Measurements from ENCODE around the gene ACER1.
"Not testable (repeated sequence)": the region's sequence is repeated elsewhere in the genome, so short reads cannot be mapped to it uniquely, and the experiment has no call there.

Gene ACER1

GRCh38 chr19:6373096-6373812 is 39.8 kb upstream of the ACER1 start:
- H3K4me3 ChIP-seq (ENCODE audit: low read depth, low read length) = peak overlapping the region; percentile 57
- peak; percentile 94 for DNase-seq (ENCODE audit: low read depth)
- peak; percentile 55 for TF ChIP-seq MAX (IDR thresholded peaks at IDR 0.05; ENCODE audit: low read depth, low read length)
- no peak for TF ChIP-seq CTCF (IDR thresholded peaks at IDR 0.05; ENCODE audit: low read depth, low read length)
- peak; percentile 22 for TF ChIP-seq POLR2A (IDR thresholded peaks at IDR 0.05; ENCODE audit: extremely low read depth, insufficient read length)
- TF ChIP-seq MYC (IDR thresholded peaks at IDR 0.05; ENCODE audit: low read depth, low read length) = peak; percentile 60; the same call in 1 of the 2 replicates

GRCh38 chr19:6372594-6373095 is 39.2 kb upstream of the ACER1 start, which contains the start of gene ALKBH7:
TSS of gene ALKBH7 (plus strand) at chr19:6372794. CDS start at chr19:6372821, 27 bp downstream.
- peak; percentile 98 for DNase-seq (ENCODE audit: low read depth)
- TF ChIP-seq MYC (IDR thresholded peaks at IDR 0.05; ENCODE audit: low read depth, low read length) = no peak
- TF ChIP-seq POLR2A (IDR thresholded peaks at IDR 0.05; ENCODE audit: extremely low read depth, insufficient read length) = peak; percentile 38
- H3K4me3 ChIP-seq (ENCODE audit: low read depth, low read length) = peak within 1 kb of the TSS; percentile 57

GRCh38 chr19:6364353-6364752 is 30.9 kb upstream of the ACER1 start:
- TF ChIP-seq POLR2A (IDR thresholded peaks at IDR 0.05; ENCODE audit: extremely low read depth, insufficient read length) (no peak), MYC (IDR thresholded peaks at IDR 0.05; ENCODE audit: low read depth, low read length) (no peak), CTCF (IDR thresholded peaks at IDR 0.05; ENCODE audit: low read depth, low read length) (no peak), MAX (IDR thresholded peaks at IDR 0.05; ENCODE audit: low read depth, low read length) (no peak)
- no peak for DNase-seq (ENCODE audit: low read depth)
- H3K4me3 ChIP-seq (ENCODE audit: low read depth, low read length) = no peak overlapping the region

GRCh38 chr19:6362351-6362801 is 29.0 kb upstream of the ACER1 start:
- H3K4me3 ChIP-seq (ENCODE audit: low read depth, low read length) = peak overlapping the region; percentile 69
- no peak for TF ChIP-seq CTCF (IDR thresholded peaks at IDR 0.05; ENCODE audit: low read depth, low read length)
- DNase-seq (ENCODE audit: low read depth) = no peak

GRCh38 chr19:6362027-6362350 is 28.6 kb upstream of the ACER1 start:
- H3K4me3 ChIP-seq (ENCODE audit: low read depth, low read length) = peak overlapping the region; percentile 69
- no peak for DNase-seq (ENCODE audit: low read depth)
- TF ChIP-seq MAX (IDR thresholded peaks at IDR 0.05; ENCODE audit: low read depth, low read length) = no peak
- TF ChIP-seq MYC (IDR thresholded peaks at IDR 0.05; ENCODE audit: low read depth, low read length) = no peak
- TF ChIP-seq CTCF (IDR thresholded peaks at IDR 0.05; ENCODE audit: low read depth, low read length) = no peak
- no peak for TF ChIP-seq POLR2A (IDR thresholded peaks at IDR 0.05; ENCODE audit: extremely low read depth, insufficient read length)

GRCh38 chr19:6360857-6361216 is 27.4 kb upstream of the ACER1 start:
- not testable (repeated sequence) for DNase-seq (ENCODE audit: low read depth)
- peak overlapping the region; percentile 50 for H3K4me3 ChIP-seq (ENCODE audit: low read depth, low read length)

GRCh38 chr19:6360445-6360844 is 27.0 kb upstream of the ACER1 start:
- H3K4me3 ChIP-seq (ENCODE audit: low read depth, low read length); DNase-seq (ENCODE audit: low read depth): not testable (repeated sequence)
